Fibroblast of skin of left quadriceps (primary cell): Measurements from ENCODE around the gene PEMT.
"Not testable (repeated sequence)": the region's sequence is repeated elsewhere in the genome, so short reads cannot be mapped to it uniquely, and the experiment has no call there.

Source experiments
- DNase-seq, 2 experiments: peaks; one replicate each; pipeline ENCODE4 v3.0.0-alpha.2; 2013; ENCODE audit warnings: low read depth in 2 of 2

PEMT gene, protein sequence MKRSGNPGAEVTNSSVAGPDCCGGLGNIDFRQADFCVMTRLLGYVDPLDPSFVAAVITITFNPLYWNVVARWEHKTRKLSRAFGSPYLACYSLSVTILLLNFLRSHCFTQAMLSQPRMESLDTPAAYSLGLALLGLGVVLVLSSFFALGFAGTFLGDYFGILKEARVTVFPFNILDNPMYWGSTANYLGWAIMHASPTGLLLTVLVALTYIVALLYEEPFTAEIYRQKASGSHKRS

DNA sequence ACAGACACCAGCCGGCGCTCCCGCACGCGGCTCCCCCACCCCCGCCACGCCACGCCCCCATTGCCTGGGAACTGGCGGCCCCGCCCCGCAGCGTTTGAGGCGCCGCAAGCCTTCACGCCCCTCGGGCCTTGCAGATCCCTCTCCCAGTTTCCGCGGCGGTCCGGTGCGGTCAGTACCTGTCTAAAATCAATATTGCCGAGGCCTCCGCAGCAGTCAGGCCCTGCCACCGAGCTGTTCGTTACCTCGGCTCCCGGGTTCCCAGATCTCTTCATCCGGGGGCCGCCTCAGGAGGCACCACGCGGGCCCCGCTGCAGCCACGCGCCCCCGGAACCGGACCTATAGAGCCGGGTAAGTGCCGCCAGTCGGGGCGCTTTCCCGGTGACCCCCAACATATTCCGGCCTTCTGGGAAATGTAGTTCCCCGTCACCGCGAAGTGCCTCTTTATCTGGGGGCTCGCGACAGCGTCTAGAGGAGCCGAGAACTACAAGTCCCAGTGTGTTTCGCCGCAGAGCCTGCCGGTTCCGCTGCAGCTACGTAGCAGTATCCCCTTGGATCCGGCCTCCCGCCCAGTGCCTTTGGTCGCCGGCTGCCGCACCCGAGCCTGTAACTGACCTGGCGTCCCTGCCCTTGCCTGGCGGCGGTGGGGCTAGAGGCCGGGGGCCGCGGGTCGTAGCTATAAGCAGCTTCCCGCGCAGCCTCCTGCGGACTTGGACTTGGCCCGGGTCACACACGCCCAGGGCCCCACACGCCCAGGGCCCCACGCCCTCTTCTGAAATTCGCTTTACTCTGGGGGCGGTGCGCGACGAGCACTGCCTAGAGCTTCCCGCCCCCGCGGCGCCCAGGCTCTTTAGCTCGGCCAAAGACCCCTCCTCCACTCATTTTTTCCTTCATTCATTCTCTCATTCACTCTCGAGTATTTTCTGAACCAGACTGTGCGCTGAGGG lies at the start of gene PEMT:
Gene PEMT, minus strand, starts transcription at position 354 of the 944 bp plus-strand sequence. Its CDS starts 82 bp downstream, at position 272.
- peak; percentile 97 for DNase-seq

DNA sequence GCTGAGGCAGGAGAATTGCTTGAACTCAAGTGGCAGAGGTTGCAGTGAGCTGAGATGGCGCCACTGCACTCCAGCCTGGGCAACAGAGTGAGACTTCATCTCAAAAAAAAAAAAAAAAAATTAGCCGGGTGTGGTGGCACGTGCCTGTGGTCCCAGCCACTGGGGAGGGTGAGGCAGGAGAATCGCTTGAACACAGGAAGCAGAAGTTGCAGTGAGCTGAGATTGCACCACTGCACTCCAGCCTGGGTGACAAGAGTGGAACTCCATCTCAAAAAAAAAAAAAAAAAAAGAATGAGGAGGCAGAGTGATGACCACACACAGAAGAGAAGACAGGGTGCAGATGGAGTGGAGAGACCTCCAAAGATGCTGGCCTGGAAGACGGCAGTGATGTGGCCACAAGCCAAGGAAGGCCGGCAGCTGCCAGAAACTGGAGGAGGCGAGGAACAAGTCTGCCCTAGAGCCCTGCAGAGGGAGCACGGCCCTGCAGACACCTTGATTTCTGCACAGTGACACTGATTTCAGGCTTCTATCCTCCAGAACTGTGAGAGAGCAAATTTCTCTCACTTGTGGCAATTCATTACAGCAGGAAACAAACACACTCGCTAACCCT lies 48.3 kb upstream of the PEMT start:
- DNase-seq, result not testable (repeated sequence)

DNA sequence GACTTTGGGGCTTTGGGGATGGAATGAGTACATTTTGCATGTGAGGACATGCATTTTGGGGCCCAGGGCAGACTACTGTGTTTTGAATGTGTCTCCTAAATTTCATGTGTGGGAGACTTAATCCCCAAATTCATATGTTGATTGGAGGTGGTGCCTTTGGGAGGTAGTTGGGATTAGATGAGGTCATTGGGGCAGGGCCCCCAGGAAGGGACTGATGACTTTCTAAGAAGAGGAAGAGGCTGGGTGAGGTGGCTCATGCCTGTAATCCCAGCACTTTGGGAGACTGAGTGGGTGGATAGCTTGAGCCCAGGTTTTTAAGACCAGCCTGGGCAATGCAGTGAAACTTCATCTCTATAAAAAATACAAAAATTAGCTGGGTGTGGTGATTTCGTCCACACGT lies 47.0 kb upstream of the PEMT start:
- no peak for DNase-seq

DNA sequence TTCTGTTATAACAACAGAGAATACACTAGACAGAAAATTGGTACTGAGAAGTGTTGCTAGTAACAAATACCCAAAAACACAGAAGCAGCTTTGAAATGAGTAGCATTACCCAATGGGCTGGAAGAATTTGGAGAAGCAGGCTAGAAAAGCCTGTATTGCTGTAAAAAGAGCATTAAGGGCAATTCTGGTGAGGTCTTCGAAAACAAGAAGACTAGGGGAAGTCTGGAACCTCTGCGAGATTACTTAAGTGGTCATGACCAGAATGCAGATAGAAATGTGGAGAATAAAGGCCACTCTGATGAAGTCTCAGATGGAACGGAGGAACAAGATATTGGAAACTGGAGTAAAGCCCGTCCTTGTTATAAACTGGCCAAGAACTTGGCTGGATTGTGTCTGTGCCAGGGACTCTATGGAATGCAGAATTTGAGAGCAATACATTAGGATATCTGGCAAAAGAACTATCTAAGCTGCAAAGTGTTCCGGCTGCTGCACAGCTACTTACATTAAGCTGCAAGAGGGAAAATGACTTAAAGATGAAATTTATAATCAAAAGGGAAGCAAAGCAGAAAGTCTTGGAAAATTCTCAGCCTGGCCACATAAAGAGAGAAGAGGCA lies 44.9 kb upstream of the PEMT start:
- DNase-seq, result no peak

DNA sequence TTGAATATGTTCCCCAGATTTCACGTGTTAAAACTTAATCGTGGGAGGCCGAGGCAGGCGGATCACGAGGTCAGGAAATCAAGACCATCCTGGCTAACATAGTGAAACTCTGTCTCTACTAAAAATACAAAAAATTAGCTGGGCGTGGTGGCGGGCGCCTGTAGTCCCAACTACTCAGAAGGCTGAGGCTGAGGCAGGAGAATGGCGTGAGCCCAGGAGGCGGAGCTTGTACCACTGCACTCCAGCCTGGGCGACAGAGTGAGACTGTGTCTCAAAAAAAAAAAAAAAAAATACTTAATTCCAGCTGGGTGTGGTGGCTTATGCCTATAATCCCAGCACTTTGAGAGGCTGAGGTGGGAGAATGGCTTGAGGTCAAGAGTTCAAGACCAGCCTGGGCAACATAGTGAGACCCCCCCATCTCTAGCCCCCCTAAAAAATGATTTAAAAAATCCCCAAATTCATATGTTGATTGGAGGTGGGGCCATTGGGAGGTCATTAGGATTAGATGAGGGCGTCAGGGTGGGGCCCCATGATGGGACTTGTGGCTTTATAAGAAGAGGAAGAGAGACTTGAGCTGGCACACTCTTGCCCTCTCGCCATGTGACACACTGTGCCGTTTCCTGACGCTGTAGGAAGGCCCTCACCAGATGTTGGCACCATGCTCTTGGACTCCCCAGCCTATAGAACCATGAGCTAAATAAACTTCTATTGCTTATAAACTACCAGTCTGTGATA lies 44.2 kb upstream of the PEMT start:
- DNase-seq, result not testable (repeated sequence)

DNA sequence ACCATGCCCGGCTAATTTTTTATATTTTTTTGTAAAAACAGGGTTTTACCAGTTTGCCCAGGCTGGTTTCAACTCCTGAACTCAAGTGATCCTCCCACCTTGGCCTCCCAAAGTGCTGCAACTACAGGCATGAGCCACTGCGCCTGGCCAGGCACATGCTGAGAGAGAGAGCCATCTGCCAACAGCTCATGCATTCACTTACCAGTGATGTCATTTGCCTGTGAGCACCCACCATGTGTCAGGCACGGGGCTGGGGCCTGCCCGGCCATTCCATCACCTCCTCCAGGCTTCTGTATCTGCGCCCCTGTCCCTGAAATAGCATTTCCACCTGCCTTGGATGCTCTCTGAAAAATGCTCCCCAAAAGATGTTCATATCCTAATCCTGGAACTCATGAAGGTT lies 43.6 kb upstream of the PEMT start:
- no peak for DNase-seq

DNA sequence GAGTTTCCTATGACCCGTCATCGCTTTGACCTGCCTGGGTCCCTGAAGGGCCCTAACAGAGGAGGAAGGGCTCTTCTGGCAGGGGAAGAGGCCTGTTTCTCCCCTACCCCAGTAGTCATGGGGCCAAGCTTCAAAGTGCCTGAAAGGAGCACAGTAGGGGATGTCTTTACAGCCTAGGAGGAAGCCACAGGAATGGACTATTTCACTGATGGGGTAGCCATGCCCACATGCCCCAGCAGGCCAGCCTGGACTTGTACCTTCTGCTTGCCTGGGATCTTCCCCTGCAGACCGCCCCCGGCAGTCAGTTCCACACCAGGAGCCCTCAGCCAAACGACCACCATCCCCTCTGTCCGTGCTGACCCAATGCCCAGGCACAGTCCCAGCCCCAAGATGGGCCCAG lies 41.8 kb upstream of the PEMT start:
- no peak for DNase-seq

DNA sequence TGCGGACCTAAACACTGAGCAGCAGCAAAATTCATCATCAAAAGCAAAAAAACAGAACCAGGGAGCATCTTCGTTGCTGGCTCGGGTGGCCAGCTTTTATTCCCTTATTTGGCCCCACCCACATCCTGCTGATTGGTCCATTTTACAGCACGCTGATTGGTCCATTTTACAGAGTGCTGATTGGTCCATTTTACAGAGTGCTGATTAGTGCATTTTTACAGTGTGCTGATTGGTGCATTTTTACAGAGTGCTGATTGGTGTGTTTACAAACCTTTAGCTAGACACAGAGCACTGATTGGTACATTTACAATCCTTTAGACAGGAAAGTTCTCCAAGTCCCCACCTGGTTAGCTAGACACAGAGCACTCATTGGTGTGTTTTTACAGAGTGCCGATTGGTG lies 41.2 kb upstream of the PEMT start:
- DNase-seq, result not testable (repeated sequence)

DNA sequence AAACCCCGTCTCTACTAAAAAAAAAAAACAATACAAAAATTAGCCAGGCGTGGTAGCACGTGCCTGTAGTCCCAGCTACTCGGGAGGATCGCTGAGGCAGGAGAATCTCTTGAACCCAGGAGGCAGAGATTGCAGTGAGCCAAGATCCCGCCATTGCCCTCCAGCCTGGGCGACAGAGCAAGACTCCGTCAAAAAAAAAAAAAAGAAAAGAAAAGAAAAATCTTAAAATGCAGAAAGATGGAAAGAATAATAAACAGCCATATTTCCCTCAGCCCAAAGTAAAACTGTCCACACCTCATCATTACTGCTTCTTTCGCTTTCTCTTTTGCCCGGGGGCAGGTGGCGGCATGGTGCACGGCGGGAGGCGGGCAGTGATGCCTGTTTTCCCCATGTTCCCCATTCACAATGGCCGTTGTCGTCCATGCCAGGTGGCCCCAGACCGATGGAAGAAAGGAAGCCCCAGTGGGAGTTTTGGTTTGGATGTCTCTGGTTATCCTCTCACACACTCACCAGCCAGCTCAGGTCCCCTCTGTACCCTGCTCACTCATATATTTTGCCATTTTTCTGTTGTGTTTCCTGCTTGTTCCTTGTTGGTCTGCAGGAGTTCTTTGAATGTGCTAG lies 37.0 kb upstream of the PEMT start:
- no peak for DNase-seq

DNA sequence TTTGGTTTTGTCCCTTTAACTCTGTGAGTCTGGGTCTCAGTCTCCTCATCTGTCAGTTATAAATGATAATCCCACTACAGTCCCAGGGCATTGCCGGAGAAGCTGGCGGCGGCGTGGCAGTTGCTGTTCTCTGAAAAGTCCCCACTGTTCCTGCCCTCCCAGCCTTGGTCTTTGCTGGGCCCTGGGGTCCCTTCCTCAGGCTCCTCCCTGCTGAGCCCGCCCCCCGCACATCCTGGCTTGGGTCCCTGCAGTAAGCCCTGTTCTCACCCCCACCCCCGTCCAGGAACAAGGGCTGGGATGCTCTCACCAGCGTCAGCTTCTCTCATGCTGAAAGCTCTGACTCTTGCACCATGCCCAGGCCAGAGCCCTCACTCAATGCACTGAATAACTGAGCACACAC lies 35.3 kb upstream of the PEMT start:
- no peak for DNase-seq

DNA sequence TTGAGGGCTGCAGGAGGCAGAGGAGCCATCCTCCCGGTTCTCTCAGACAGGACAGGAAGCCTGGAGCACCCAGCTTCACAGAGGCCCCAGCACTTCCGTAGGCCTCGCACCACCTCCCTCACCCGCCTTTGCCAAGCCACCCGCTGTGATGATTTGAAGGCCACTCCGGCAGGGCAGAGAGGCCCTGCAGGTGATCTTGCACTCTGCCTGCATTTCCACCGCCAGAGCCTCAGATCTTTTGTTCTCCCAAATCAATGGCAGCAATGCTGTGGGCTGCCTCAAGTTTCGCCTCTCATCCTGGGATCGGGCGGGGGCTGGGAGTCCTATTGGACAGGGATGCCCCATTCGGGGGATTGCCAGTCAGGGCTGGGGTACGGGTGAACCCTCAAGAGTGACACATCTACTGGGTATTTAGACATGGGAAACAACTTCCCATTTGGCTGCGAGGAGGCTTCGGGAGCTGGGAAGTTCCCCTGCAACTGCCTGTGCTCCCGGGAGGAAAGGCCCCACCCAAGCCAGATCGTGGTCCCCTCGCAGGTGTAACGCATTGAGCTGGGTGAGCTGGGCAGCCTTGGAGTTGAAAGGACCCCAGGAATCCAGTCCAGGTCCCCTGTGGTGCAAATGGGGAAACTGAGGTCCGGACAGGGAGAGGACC lies 34.8 kb upstream of the PEMT start:
- no peak for DNase-seq

DNA sequence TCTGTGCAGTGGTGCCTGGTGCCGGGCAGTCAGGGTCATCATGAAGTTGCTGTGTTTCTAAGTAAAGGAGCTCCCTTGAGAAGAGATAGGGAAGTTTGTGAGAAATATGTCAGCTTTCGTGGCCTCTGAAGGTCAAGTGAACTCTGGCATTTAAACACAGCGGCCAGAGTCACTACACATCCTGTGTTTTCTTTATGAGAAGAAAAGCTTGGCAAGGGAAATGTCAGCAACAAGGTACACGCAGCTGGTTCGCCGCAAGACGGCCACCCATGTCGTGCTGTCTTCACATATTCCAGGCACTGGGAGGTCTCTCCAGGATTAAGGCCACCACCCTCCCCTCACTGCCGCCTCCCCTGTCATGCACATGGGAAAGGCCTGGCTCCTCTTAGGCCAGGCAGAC lies 33.2 kb upstream of the PEMT start:
- no peak for DNase-seq

DNA sequence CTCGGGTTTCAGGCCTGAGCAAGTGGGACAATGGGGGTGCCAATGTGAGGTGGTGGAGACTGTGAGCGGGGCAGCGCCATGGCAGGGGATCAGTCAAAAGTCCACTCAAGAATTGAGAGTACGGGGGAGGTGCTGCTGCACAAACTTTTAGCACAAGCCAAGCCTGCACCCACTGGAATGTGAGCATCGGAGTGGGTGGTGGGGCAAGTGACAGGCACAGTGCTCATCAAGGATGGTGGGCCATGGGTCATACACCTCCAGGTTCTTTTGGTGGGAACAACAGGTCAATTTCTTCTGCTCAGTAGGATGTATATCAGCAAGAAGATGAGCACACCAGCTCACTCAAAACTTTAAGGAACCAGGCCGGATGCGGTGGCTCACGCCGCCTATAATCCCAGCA lies 32.4 kb upstream of the PEMT start:
- DNase-seq, result no peak

DNA sequence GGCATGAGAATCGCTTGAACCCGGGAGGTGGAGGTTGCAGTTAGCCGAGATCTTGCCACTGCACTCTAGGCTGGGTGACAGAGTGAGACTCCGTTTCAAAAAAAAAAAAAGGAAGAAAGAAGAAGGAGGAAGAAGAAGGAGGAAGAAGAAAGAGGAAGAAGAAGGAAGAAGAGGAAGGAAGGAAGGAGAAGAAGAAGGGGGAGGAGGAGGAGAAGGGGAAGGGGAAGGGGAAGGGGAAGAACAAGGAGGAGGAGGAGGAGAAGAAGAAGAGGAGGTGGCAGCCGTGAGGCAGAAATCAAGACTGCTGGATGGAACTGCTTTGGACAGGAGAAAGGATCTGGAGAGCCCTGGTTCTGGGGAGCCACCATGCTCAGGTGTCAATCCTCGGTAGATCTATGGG lies 29.7 kb upstream of the PEMT start:
- DNase-seq, result no peak

DNA sequence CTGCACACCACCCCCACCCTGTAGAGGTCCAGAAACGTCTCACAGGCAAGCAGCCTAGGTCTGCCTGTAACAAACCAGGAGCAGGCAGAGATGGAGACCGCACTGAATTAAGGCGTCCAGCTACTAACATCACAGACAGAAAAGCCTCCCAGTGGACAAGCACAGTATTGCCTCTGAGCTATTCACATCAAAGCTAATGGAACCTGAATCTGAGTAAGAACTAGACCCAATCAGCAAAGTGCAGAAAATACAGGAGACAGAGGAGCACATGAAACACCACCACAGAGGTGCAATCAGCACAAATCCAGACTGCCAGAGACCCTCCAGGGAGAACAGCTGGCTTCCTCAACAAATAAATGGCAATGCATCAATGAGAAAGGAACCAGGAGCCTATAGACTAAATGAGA lies 22.2 kb upstream of the PEMT start:
- peak; percentile 33 to 35 for DNase-seq

DNA sequence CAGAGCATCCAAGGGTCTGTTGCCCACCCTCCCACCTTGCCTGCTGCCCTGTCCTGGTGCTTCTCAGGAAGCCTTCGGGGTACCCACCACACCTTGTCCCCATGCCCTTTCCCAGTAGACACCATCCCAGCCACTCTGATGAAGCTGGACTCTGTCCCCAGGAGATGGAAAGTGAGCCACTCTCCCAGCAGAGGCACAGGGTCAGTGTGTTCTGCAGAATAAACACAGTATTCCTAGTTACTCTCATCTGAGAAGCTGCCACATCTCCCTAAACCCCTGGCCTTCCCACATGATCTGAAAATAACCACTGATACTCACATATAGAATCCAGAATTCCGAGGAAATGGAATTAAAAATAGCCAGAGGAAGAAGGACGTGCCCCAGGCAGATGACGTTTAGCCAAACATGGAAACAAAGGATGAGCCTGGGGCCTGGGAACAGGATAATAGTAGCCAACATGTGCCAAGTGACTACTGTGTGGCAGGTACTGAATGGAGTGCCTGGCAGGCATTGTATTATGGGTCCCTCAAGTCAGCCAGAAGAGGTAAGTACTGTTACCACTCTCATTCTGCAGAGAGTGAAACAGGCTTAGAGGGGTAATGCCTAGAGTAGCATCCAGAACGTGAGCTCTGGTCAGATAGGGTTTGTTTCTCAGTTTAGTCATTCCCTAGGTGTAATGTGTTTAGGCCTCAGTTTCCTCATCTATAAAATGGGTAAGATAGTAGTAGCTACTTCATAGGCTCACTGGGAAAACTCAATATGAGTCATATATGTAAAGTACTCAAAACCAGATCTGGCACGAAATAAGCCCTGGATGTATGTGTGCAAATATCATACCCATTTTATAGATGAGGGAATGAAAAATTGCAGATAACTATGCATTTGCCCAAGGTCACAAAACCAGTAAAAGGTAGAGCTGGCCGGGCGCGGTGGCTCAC lies 20.8 kb upstream of the PEMT start:
- no peak for DNase-seq

DNA sequence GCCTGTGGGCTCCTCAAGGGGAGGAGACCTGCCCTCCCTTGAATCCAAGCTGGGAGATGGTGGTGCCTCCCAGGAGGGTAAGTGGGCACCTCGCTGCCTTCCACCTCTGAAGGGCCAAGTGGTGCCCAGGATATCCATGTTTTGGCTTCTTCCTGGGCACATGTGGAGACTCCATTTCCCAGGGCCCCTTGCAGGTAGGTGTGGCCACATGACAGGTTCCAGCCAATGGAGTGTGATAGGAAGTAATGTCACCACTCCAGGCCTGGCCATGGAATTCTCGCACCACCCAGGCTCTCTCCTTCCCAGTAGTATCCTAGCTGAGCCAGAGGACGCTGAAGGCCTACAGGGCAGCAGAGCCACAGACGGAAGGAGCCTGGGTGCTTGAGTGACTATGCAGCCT lies 17.6 kb upstream of the PEMT start:
- no peak for DNase-seq

DNA sequence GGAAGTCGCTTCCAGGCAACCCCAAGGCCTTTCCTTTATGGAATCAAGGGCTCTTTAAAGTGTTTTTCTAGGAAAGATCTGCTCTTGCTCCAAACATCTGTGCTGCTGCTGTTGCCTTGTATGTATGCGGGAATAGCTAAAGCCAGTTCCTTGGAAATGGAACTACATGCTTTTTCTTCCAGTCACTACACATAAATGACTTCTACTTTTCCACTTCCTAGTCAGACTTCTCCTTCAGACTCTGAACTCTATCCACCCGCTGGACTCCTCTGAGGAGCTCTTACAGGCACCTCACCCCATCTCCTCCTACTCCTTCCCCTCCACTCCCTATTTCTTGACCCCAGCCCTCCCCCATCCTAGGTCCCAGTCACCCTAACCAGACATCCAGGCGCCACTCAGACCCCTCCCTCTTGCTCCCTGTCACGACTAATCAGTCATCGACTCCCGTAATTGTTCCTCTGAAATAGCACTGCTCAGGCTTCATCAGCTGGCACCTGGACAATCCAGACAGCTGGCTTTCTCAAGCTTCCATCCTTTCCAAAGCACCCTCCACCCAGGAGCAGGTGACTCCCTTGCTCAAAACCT lies 15.0 kb upstream of the PEMT start:
- DNase-seq, result no peak

DNA sequence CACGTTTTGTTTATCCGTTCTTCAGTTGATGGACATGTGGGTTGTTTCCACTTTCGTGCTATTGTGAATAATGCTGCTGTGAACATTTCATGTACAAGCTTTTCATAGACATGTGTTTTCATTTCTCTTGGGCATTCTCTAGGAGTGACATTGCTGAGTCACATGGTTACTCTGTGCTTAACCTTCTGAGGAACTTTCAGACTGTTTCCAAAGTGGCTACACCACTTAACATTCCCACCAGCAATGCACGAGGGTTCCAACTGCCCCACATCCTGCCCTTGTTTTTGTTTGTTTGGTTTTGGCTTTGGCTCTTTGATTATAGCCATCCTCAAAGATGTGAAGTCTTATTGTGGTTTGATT lies 14.2 kb upstream of the PEMT start:
- no peak for DNase-seq
